ENCODE measurements around the gene FKBP10. TPM values are rescaled to one million over a fixed set of nuclear protein-coding genes. Genes with fewer than 3 reads are reported as not detected.
"Not testable (repeated sequence)": the region's sequence is repeated elsewhere in the genome, so short reads cannot be mapped to it uniquely, and the experiment has no call there.

Gene FKBP10
- total RNA-seq, 1 experiment from 2014 or later = 1.9 TPM

DNA sequence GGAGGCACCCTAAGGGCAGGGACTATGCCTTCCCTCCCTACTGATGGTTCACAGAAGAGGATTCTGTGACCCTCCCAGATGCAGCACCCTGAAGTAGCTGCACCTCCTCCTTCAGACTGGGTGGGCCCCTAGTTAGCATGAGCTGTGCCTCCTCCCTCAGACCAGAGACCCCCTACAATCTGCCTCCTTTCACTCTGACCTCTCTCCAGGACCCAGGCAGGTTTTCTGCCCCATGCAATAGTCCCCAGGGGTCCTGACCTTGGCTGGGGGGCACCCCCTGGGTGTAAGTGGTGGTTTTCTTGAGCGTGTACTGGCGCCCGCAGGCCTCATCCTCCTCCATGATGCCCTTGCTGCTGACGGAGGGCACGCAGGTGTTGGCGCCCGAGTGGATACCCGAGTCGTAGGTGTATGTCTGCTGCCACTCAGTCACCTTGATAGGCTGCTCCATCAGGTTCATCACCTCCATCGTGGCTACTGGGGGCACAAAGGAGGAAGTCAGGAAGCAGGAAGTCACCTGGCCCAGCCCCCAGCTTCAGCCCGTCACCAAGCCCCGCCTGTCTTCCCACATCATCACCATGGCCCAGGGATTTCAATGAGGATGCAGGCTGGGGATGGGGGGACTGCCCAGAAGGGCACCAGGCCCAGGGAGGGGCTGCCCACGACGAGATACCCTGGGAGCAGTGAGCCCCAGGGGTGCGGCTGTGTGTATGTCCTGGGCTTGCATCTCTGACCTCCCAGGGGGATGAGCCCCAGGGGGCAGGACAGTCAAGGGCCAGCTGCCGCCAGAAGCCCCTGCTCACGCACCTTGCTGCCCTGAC lies 41.2 kb upstream of the FKBP10 start:
- Histone ChIP-seq H3K9me2 (replicated peaks; ENCODE audit: insufficient read depth, low read length) (no peaks in the 10 kb centered on the region), H3K36me3 (ENCODE audit: insufficient read depth, low read length) (peaks cover 4% of the 10 kb centered on the region; the same call in 1 of the 2 replicates), H3K9me3 (ENCODE audit: low read length) (no peaks in the 10 kb centered on the region), H3K27ac (ENCODE audit: low read length) (peak overlapping the region; percentile 59), H3K4me3 (ENCODE audit: low read length) (peak overlapping the region; percentile 90), H3K4me1 (ENCODE audit: low read length) (peaks cover 19% of the 10 kb centered on the region), H4K20me1 (ENCODE audit: insufficient read depth, low read depth, low read length) (no peaks in the 10 kb centered on the region), H3K79me2 (ENCODE audit: low read length) (peaks cover 23% of the 10 kb centered on the region), H3K27me3 (ENCODE audit: low read length) (no peaks in the 10 kb centered on the region), H2AFZ (ENCODE audit: low read length) (peak overlapping the region; percentile 97), H3K4me2 (ENCODE audit: low read depth, low read length, poor library complexity, severe bottlenecking) (peak overlapping the region; percentile 97), H3K9ac (ENCODE audit: low read length) (peak overlapping the region; percentile 92)
- DNase-seq = peak; percentile 89

DNA sequence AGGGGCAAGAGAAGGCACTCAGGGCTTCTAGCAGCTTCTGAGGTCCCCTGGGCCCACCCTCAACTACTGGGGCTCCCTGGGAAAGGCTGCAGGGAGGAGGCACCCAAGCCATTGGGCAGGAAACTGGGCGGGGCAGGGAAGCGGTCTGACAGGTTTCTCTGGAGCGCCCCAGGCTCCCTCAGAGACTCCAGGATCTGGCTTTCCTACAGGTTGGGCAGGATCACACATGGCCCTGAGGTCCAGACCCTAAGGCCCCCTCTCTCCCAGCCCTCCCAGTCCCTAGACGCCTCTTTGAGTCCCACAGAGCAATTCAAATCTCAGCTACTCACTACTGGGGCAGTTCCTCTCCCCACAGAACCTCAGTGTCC lies 40.6 kb upstream of the FKBP10 start:
- DNase-seq = no peak
- Histone ChIP-seq H2AFZ (ENCODE audit: low read length) (peak overlapping the region; percentile 97), H3K9ac (ENCODE audit: low read length) (peak overlapping the region; percentile 92), H3K36me3 (ENCODE audit: insufficient read depth, low read length) (peaks cover under 1% of the 10 kb centered on the region; the same call in 1 of the 2 replicates), H3K4me1 (ENCODE audit: low read length) (peaks cover 19% of the 10 kb centered on the region), H3K9me2 (replicated peaks; ENCODE audit: insufficient read depth, low read length) (no peaks in the 10 kb centered on the region), H3K9me3 (ENCODE audit: low read length) (no peaks in the 10 kb centered on the region), H4K20me1 (ENCODE audit: insufficient read depth, low read depth, low read length) (no peaks in the 10 kb centered on the region), H3K27ac (ENCODE audit: low read length) (no peak overlapping the region), H3K27me3 (ENCODE audit: low read length) (no peaks in the 10 kb centered on the region), H3K4me2 (ENCODE audit: low read depth, low read length, poor library complexity, severe bottlenecking) (peak overlapping the region; percentile 97), H3K79me2 (ENCODE audit: low read length) (peaks cover 23% of the 10 kb centered on the region), H3K4me3 (ENCODE audit: low read length) (peak overlapping the region; percentile 90)

- no peak overlapping the region for H3K27ac ChIP-seq (ENCODE audit: low read length)
- H3K79me2 ChIP-seq (ENCODE audit: low read length) = peaks cover 23% of the 10 kb centered on the region
- peak overlapping the region; percentile 97 for H3K4me2 ChIP-seq (ENCODE audit: low read depth, low read length, poor library complexity, severe bottlenecking)
These were observed 40.1 kb upstream of the FKBP10 start for GRCh38 chr17:41772586-41773189.

DNA sequence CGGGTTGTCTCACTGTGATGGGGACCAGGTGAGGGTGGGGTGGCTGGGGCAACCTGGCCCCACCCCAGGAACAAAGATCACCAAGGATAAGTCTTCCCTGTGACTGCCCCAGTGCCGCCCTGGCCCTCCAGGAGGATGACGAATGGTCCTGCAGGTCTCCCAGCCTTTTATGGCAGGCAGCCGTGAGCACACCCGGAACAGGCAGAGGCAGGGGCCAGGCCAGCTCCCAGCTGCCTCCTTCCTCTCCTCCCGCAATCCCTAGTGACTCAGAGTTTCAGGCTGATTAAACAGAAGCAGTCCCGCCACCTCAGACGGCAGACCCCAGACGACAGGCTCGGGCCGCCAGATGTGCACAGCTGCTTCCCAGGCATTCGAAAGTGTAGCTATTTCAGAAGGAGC lies 39.6 kb upstream of the FKBP10 start:
- no peaks in the 10 kb centered on the region for H3K9me2 ChIP-seq (replicated peaks; ENCODE audit: insufficient read depth, low read length)
- no peaks in the 10 kb centered on the region for H3K9me3 ChIP-seq (ENCODE audit: low read length)
- no peaks in the 10 kb centered on the region for H4K20me1 ChIP-seq (ENCODE audit: insufficient read depth, low read depth, low read length)
- no peak for DNase-seq
- peaks cover 23% of the 10 kb centered on the region for H3K79me2 ChIP-seq (ENCODE audit: low read length)
- H3K9ac ChIP-seq (ENCODE audit: low read length) = no peak overlapping the region
- no peak overlapping the region for H3K27ac ChIP-seq (ENCODE audit: low read length)
- no peak overlapping the region for H3K4me2 ChIP-seq (ENCODE audit: low read depth, low read length, poor library complexity, severe bottlenecking)
- H3K36me3 ChIP-seq (ENCODE audit: insufficient read depth, low read length) = no peaks in the 10 kb centered on the region
- no peaks in the 10 kb centered on the region for H3K27me3 ChIP-seq (ENCODE audit: low read length)
- peaks cover 19% of the 10 kb centered on the region for H3K4me1 ChIP-seq (ENCODE audit: low read length)
- no peak overlapping the region for H3K4me3 ChIP-seq (ENCODE audit: low read length)
- no peak overlapping the region for H2AFZ ChIP-seq (ENCODE audit: low read length)

More at GRCh38 chr17:41772586-41773189, 40.1 kb upstream of the FKBP10 start:
- no peaks in the 10 kb centered on the region for H3K9me2 ChIP-seq (replicated peaks; ENCODE audit: insufficient read depth, low read length)
- H3K4me1 ChIP-seq (ENCODE audit: low read length) = peaks cover 19% of the 10 kb centered on the region
- DNase-seq = no peak
- no peaks in the 10 kb centered on the region for H3K9me3 ChIP-seq (ENCODE audit: low read length)
- H3K4me3 ChIP-seq (ENCODE audit: low read length) = no peak overlapping the region
- no peaks in the 10 kb centered on the region; the same call in 1 of the 2 replicates for H3K36me3 ChIP-seq (ENCODE audit: insufficient read depth, low read length)
- H2AFZ ChIP-seq (ENCODE audit: low read length) = no peak overlapping the region
- no peak overlapping the region for H3K9ac ChIP-seq (ENCODE audit: low read length)
- no peaks in the 10 kb centered on the region for H4K20me1 ChIP-seq (ENCODE audit: insufficient read depth, low read depth, low read length)
- no peaks in the 10 kb centered on the region for H3K27me3 ChIP-seq (ENCODE audit: low read length)

- Histone ChIP-seq H3K36me3 (ENCODE audit: insufficient read depth, low read length) (no peaks in the 10 kb centered on the region), H3K9me2 (replicated peaks; ENCODE audit: insufficient read depth, low read length) (no peaks in the 10 kb centered on the region), H3K27me3 (ENCODE audit: low read length) (no peaks in the 10 kb centered on the region), H3K9ac (ENCODE audit: low read length) (no peak overlapping the region), H3K4me3 (ENCODE audit: low read length) (no peak overlapping the region), H2AFZ (ENCODE audit: low read length) (no peak overlapping the region), H4K20me1 (ENCODE audit: insufficient read depth, low read depth, low read length) (no peaks in the 10 kb centered on the region), H3K79me2 (ENCODE audit: low read length) (peaks cover 23% of the 10 kb centered on the region), H3K27ac (ENCODE audit: low read length) (no peak overlapping the region), H3K4me1 (ENCODE audit: low read length) (peaks cover 19% of the 10 kb centered on the region), H3K9me3 (ENCODE audit: low read length) (no peaks in the 10 kb centered on the region), H3K4me2 (ENCODE audit: low read depth, low read length, poor library complexity, severe bottlenecking) (no peak overlapping the region)
- no peak for DNase-seq
These were observed 39.0 kb upstream of the FKBP10 start for GRCh38 chr17:41773731-41774193.

DNA sequence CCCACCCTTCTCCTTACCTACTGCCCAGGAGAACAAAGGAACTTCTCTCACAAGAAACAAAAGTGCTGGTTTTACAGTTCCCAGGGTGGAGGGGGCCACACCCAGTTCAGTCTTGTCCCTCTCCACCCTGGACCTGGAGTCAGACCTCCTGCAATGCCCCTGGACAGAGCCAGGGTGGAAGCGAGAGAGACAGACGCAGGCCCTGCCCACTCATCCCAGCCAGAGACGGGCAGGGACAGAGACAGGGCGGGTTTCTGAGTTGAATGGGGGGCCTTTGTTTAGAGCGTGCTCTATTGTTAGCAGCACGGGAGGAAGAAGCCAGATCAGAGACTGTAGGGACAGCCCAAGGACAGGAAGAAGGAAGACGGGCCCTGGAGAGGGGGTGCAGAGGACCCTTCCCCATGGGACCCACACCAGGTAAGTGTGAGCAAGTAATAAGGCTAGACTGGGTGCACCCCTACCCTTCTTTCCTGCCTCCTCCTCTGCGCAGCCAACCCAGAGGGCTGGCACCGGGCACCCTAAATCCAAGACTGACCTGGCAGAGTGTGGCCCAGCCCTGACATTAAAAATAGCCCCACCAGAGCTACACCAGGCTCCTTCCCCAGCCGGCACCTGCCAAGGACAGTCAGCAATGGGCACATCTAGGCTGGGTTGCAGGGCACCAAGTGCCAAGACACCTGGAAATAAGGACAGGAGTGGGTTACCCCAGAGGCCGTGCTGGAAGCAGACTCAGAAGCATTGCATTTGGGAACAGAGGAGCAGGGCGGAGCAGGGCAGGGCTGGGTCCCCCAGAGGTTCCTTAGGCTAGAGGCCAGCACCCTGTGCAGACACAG lies 37.2 kb upstream of the FKBP10 start:
- Histone ChIP-seq H2AFZ (ENCODE audit: low read length) (no peak overlapping the region), H3K27ac (ENCODE audit: low read length) (no peak overlapping the region), H3K4me3 (ENCODE audit: low read length) (no peak overlapping the region), H3K9me3 (ENCODE audit: low read length) (no peaks in the 10 kb centered on the region), H3K36me3 (ENCODE audit: insufficient read depth, low read length) (no peaks in the 10 kb centered on the region), H3K4me1 (ENCODE audit: low read length) (peaks cover 12% of the 10 kb centered on the region), H3K9me2 (replicated peaks; ENCODE audit: insufficient read depth, low read length) (no peaks in the 10 kb centered on the region), H3K79me2 (ENCODE audit: low read length) (peaks cover 14% of the 10 kb centered on the region), H3K4me2 (ENCODE audit: low read depth, low read length, poor library complexity, severe bottlenecking) (no peak overlapping the region), H3K27me3 (ENCODE audit: low read length) (no peaks in the 10 kb centered on the region), H3K9ac (ENCODE audit: low read length) (no peak overlapping the region), H4K20me1 (ENCODE audit: insufficient read depth, low read depth, low read length) (no peaks in the 10 kb centered on the region)
- no peak for DNase-seq

GRCh38 chr17:41776262-41776900 lies 36.4 kb upstream of the FKBP10 start:
- H3K79me2 ChIP-seq (ENCODE audit: low read length); H3K4me2 ChIP-seq (ENCODE audit: low read depth, low read length, poor library complexity, severe bottlenecking); H3K27me3 ChIP-seq (ENCODE audit: low read length); H3K9ac ChIP-seq (ENCODE audit: low read length); H2AFZ ChIP-seq (ENCODE audit: low read length); H3K9me3 ChIP-seq (ENCODE audit: low read length); H3K9me2 ChIP-seq (replicated peaks; ENCODE audit: insufficient read depth, low read length); H4K20me1 ChIP-seq (ENCODE audit: insufficient read depth, low read depth, low read length); H3K4me1 ChIP-seq (ENCODE audit: low read length); H3K4me3 ChIP-seq (ENCODE audit: low read length); DNase-seq; H3K27ac ChIP-seq (ENCODE audit: low read length); H3K36me3 ChIP-seq (ENCODE audit: insufficient read depth, low read length): not testable (repeated sequence)

Measured in Karpas-422 (cell line).